ENCODE measurements around the gene GLYAT. TPM values are rescaled to one million over a fixed set of nuclear protein-coding genes. Genes with fewer than 3 reads are reported as not detected.

The GLYAT gene, protein sequence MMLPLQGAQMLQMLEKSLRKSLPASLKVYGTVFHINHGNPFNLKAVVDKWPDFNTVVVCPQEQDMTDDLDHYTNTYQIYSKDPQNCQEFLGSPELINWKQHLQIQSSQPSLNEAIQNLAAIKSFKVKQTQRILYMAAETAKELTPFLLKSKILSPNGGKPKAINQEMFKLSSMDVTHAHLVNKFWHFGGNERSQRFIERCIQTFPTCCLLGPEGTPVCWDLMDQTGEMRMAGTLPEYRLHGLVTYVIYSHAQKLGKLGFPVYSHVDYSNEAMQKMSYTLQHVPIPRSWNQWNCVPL
- total RNA-seq, result not detected in 2 replicates

DNA sequence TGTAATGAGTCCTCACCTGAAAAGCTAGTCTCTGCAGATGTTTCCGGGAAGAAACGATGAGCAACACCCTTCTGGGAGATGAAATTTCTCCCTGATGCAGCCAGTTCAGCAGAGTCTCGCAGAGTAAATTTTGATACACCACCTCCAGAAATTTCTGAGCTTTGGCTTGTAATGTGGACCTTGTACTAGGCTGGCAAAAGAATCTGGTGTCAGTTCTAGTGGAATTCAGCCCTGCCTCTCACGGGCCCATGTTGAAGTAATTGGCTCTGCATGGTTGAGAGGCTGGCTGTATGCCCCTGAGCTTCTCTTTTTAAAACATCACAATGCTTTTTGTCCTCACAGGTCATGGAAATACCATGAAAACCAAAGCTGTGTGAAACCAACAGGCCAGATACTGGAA lies at the start of gene GLYAT:
TSS of gene GLYAT (minus strand) at position 125 of the 400 bp plus-strand sequence. CDS start 7,447 bp downstream, outside the sequence.
- DNase-seq (ENCODE audit: low read depth in 2 of 2), result no peak

DNA sequence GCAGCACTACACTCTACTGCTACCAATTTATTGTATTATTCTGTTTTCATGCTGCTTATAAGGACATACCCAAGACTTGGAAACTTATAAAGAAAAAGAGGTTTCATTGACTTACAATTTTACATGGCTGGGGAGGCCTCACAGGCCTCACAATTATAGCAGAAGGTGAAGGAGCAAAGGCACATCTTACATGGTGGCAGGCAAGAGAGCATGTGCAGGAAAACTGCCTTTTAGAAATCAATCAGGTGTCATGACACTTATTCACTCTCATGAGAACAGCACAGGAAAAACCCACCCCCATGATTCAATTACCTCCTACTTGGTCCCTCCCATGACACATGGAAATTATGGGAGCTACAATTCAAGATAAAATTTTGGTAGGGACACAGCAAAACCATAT lies 49.6 kb upstream of the GLYAT start:
- DNase-seq (ENCODE audit: low read depth in 2 of 2), result no peak

DNA sequence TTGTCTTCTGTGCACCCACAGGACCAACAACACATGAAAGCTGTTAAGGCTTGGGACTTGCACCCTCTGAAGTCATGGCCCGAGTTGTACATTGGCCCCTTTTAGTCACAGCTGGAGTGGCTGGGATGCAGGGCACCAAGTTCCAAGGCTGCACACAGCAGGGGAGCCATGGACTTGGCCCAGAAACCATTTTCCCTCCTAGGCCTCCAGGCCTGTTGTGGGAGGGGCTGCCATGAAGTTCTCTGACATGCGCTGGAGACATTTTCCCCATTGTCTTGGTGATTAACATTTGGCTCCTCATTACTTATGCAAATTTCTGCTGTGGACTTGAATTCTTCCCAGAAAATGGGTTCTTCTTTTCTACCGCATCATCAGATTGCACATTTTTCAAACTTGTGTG lies 48.8 kb upstream of the GLYAT start:
- no peak for DNase-seq (ENCODE audit: low read depth in 2 of 2)

DNA sequence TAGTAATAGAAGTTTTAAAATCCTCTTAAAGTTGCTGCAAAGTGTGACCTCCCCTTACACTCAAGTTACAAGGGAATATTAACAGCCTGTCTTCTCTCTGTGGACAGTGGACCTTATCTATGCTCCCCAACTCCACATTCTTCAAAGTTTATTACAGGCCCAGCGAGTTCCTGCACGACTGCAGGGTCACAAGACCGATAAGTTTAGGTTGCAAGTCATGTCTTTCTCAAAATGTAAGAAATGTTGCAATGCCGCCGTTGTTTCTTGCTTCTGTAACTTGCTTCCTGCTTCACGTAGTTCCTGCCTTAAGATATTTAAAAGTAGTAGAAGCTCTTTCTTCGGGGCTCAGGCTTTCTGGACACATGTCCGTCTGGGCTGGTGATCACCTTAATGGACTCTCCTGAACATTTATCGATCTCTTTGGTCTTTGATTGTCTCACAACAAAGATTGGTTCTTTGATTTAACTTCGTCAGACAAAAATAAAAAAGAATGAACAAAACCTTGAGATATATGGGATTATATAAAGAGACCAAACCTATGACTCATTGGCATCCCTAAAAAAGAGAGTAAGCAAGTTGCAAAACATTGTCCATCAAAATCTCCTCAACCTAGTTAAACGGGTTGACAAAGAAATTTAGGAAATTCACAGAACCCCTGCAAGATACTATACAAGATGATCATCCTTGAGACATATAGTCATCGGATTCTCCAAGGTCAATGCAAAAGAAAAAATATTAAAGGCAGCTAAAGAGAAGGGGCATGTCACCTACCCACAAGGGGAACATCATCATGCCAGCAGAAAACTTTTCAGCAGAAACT lies 45.4 kb upstream of the GLYAT start:
- DNase-seq (ENCODE audit: low read depth in 2 of 2), result no peak

DNA sequence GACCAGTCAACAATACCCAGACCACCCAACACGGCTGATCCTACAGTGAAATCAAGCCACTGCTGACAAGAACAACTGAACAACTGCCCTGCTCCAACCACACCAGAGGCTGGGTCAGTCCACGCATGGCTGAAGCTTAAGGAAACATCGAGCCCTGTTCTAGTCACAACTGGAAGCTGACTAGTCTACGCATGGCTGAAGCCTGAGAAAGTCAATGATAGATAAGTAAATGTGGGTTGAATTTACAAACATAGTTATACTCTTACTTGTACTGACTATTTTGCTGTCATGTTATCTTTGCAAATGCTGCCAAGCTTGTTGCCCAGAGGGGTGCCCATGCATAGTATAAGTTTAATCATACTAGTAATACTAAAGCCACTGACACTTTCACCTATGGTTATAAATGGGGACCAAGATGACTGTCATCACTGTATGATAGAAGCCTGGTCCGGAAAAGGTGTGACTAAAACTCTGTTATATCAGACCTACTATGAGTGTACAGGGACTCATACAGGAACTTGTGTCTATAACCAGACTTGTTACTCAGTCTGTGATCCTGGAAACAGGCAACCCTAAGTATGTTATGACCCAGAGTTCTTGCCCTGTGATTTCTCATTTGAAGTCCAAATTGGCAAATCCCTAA lies 43.4 kb upstream of the GLYAT start:
- DNase-seq (ENCODE audit: low read depth in 2 of 2), result no peak

DNA sequence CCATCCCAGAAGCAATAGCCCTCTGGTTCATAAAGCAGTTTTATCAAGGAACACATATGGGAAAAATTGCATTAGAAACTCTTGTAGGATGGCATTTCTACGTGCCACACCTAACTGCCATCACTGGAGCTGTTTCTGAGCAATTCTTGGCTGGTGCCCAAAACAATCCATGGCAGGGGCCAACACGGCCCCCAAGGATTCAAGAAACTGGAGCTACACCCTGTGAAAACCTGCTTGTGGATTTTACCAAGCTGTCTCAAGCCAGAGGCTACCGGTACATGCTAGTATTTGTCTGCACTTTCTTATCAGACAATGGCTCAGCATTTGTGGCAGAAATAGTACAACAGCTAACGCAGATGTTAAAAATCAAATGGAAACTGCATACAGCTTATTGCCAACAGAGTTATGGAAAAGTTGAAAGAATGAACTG lies 42.4 kb upstream of the GLYAT start:
- no peak for DNase-seq (ENCODE audit: low read depth in 2 of 2)

DNA sequence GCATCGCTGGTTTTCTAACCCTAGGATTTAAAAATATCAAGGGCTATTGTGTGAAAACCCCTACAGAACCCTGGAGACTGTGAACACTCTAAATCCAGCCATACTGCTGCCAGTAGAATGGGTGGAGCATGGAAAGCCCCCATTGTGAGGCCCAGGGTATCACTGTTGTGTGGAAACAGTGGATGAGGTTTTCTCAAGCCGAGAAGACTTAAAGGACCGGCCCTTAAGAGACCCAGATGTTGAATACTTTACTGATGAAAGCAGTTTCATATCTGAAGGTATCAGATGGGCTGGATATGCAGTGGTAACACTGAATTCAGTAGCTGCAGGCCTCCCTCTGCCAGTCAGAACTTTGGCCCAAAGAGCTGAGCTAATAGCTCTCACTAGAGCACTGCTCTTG lies 41.6 kb upstream of the GLYAT start:
- no peak for DNase-seq (ENCODE audit: low read depth in 2 of 2)

DNA sequence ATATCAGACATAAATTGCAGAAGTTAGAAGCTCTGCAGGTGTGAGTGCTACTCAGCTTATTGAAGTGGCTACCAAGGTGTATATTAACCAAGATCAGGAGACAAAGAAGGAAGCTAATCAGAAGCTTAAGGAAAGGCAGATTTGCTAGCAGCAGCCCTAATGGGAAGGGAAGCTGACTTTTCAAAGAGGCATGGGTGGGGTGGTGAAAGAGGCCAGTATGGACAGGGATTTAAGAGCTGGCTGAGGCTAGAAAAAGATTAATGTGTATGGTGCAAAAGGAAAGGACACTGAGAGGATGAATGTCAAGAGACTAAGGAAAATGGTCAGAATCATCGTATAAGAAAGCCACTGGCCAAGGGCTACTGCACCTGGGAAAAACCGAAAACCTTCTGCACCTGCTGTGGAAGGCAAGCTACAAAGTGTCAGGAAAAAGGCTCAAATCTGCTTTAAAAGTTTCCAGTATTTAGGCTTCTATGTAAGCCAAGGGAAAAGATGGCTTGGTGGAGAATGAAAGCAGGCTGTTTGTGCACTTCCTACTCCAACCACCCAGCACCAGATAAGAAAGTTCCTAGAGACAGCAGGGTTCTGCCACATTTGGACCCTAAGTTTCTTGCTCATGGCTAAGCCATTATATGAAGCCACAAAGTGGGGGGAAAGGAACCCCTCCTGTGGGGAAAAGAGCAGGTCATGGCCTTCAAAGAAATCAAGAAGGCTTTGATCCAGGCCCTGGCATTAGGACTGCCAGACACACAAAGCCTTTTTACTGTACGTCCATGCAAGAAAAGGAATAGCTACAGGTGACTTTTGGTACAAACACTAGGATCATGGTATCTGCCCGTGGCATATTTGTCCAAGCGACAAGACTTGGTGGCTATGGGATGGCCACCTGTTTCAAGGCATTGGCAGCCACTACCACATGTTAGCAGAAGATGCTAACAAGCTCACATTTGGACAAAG lies 40.9 kb upstream of the GLYAT start:
- DNase-seq (ENCODE audit: low read depth in 2 of 2), result no peak

DNA sequence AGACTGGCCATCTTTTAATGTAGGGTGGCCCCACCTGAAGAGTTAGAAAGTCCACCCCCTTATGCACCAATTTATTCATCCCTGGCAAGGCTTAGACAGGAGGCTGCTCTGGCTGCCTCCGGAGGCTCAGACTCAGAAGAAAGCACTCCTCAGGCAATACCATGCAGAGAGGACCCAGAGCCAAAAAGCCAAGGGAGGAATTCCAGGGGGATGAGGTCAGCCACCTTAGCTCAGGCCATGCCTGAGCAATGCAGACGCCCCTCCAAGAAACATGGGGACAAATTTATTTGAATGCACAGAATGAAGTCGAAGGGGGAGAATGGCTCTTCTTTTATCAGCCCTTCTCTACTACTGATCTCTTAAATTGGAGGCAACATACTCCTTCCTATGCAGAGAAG lies 39.7 kb upstream of the GLYAT start:
- DNase-seq (ENCODE audit: low read depth in 2 of 2), result no peak

DNA sequence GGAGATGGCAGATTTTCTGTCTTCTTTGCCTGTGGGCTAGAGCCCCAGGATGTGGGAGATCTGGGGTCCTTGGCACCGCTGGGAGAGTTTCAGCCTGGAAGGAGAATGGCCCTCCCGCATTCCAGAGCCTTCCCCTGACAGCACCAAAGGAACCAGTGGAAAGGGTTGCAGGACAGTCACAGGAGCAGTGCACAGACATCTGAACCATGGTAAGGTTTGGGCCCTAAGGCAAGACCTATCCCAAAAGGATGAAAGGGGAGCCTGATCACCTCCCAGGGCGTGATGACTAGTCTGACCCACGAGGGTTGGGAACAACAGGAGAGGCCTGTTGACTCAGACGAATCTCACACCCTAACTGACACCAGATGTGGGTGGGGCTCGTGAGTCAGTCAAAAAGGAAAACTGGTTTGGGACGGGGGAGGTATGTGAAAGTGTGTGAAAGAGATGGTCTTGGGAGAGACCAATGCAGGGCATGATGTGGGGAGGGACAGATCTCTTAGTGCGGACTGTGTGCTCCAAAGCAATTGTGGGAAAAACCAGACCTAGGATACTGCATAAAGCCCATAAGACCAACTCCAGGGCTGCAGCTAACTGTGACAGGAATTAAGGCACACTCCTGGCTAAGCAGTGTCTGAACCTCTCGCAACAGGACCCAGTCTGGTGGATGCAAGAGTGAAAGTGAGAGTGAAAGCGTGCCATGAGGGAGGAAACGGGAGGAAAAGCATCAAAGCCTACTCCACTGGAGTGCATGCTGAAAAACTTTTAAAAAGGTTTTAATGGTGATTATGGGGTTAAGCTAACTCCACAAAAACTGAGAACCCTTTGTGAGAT lies 39.1 kb upstream of the GLYAT start:
- DNase-seq (ENCODE audit: low read depth in 2 of 2), result no peak

DNA sequence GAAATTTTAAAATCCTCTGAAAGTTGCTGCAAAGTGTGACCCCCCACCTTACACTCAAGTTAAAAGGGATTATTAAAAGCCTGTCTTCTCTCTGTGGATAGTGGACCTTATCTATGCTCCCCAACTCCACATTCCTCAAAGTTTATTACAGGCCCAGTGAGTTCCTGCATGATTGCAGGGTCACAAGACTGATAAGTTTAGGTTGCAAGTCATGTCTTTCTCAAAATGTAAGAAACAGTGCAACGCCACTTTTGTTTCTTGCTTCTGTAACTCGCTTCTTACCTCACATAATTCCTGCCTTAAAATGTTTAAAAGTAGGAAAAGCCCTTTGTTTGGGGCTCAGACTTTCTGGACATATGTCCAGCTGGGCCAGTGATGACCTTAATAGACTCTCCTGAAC lies 38.4 kb upstream of the GLYAT start:
- DNase-seq (ENCODE audit: low read depth in 2 of 2), result no peak

DNA sequence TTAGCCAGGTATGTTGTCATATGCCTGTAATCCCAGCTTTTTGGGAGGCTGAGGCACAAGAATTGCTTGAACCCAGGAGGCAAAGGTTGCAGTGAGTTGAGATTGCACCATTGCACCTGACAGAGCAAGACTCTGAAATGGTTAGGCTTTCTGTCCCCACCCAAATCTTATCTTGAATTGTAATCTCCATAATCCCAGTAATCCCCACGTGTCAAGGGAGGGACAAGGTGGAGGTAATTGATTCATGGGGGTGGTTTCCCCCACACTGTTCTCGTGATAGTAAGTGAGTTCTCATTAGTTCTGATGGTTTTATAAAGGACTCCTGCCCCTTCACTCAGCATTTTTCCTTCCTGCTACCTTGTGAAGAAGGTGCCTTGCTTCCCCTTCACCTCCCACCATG lies 37.6 kb upstream of the GLYAT start:
- DNase-seq (ENCODE audit: low read depth in 2 of 2), result no peak

DNA sequence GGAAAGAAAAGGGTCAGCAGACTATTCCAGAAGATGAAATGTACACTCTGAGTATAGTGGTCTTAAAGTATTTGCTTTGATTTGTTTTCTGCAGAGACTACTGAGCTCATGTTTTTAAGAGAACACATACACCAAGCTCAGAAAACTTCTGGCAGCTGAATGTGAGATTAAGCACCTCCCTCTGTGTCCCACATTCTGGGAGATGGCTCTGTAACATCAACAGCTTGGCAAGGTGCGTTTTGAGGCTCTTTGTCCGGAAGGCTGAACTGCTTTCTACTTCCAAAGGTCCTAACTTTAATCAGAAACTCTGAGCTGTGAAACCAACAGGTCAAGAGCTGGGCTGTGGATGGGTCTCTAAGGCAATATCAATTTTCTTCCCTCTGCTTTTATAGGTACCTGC lies 36.4 kb upstream of the GLYAT start:
- DNase-seq (ENCODE audit: low read depth in 2 of 2), result no peak

DNA sequence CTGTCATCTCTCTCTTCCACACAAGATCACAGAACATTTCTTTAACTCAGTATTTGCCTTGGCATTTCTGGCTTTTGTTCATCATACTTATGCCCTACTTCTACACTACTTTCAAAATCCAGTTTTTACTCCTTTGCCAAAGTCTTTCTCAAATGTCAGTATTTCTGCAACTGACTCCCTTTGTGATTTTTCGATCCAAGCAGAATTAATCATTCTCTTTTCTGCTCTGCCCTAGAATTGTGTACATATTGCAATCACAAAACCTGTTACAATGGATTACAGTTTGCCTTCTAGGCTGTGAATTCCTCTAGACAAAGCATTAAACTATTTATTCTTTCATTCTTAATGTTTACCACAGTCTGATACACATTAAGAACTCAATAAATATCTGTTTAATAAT lies 33.3 kb upstream of the GLYAT start:
- DNase-seq (ENCODE audit: low read depth in 2 of 2), result no peak

DNA sequence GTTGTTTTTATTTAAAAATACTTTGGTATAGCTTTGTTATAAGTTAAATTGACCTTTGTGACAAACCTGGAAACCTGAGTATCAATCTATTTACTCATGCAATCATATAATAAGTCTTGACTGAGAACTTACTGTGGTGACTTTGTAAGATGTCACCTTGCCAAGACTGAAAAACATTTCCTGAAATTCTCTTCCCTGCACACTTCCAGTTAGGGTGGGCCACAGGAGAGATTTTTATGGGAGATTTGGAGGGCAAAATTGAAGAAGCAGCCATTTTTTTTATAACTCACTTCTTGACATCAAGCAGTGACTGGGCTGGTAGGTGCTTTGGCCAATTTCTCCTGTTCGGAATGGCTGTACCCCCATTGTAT lies 31.4 kb upstream of the GLYAT start:
- no peak for DNase-seq (ENCODE audit: low read depth in 2 of 2)

DNA sequence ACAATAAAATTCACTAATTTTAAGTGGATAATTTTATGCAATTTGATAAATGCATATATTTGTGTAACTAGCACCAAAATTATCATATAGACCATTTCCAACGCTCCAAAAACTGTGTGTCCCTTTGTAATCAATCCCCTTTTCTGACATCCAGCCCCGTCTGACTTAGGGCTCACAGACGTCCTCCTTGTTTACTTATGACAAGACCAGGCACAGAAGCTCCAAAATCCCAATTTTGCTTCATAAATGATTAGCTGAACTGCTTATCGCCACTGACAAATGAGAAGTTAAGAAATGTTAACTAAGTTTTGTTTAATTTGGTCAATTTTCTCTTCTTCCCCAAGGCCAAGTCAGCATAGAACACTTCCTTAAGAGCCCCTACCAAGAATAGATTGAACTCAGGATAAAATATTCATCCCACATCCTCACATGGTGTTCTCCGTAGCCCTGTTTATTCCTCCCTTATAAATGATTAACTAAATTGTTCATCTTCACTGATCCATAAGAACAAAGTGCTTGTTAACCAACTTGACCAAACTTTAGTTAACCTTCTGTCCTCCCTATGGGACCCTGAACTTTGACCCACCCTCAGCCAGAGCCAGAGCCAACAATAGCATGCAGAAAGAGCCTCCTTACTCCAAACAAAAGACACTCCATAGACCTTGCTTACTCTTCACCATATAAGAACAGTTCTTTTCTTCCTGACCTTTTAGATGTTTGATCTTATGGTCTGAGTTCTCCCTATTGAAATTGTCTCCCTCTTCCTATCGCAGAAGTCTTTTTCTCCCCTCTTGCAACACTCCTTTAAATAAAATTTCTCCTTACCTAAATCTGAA lies 30.8 kb upstream of the GLYAT start:
- DNase-seq (ENCODE audit: low read depth in 2 of 2), result no peak

DNA sequence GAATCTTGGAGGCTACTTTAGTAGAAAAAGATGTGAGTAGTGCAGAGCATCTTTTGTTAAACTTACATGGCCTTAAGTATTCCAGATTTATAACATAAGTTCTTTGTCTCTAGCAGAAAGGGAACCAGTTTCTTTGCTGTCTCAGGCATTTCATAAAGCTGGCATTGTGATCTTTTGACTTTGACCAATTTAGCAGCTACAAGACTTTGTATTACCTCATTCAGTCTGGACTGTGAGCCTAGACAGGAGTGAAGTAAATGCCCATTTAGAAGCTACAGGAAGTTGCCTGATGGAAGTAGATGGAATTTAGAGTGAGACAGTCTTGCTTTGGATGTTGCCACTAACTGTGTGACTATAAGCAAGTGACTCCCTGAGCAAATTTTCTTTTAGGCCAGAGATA lies 25.7 kb upstream of the GLYAT start:
- DNase-seq (ENCODE audit: low read depth in 2 of 2), result no peak

DNA sequence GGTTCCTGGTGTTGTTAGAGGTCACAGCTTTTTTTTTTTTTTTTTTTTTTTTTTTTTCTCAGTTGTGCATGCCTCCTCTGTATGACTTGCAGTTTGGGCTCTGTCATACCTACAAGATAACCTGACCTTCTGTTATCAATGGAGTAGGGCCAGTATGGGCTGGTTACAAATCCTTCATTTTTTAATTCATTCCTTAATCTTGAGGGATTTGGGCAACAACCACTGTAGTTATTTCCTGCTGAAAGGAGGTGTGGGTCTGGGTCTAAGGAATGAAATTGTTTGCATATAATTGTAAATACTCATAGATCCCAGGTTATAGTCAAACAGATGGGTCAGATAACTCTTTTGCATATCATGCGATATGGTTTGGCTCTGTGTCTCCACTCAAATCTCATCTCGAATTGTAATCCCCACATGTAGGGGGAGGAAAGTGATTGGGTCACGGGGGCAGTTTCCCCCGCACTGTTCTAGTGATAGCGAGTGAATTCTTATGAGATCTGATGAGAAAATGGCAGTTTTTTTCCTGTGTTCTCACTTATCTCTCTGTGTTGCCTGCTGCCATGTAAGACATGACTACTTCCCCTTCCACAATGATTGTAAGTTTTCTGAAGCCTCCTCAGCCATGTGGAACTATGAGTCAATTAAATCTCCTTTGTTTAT lies 14.1 kb upstream of the GLYAT start:
- no peak for DNase-seq (ENCODE audit: low read depth in 2 of 2)
